ENCODE measurements around the gene CFAP119. TPM values are rescaled to one million over a fixed set of nuclear protein-coding genes. Genes with fewer than 3 reads are reported as not detected.

Gene CFAP119
- total and polyA plus RNA-seq, 2 experiments from 2014 or later, result 2.2 to 5.2 TPM

DNA sequence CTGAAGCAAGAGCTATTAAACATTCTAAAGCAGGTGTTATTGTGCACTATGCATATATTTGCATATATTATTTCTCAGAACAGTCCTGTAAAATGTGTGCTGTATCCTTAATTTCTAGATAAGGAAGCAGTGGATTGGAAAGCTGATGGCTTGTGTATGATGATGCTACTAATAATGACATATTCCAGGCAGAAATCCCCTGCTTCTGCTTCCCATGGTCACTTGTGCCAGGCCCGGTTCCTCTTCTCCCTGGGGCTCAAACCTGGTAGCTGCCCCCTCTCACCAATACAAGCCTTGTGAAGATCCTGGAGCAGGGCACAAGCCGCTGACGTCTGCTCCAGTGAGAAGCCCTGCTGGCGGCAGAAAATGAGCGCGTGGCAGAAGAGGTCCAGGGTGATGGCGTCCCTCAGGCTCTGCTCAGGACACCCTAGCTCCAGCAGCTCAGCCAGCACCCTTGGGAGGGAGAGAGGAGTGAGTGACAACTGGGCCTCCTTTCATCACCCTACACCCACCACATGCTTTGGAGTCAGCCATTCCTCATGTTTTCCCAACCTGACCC lies 1.8 kb downstream of the CFAP119 start:
- Mint-ChIP-seq H3K36me3 (ENCODE audit: low read depth) (peaks cover 40% of the 10 kb centered on the region), H3K9me3 (no peaks in the 10 kb centered on the region; the same call in 2 of the 3 replicates), H3K27ac (no peak overlapping the region), H3K4me1 (peaks cover 16% of the 10 kb centered on the region), H3K27me3 (ENCODE audit: insufficient read depth, low read depth, poor library complexity) (peaks cover 29% of the 10 kb centered on the region), H3K4me3 (peak overlapping the region; percentile 95)
- H3K9me2 ChIP-seq (ENCODE audit: insufficient read depth), result no peaks in the 10 kb centered on the region
- DNase-seq (ENCODE audit: low spot score), result no peak
- H3F3A ChIP-seq (replicated peaks; ENCODE audit: low read depth), result 0 out of 2 replicates have a peak, but pooled peaks cover 7% of the 10 kb centered on the region
- no peak overlapping the region for H3K27ac ChIP-seq (ENCODE audit: low read depth)
- H3K4me1 ChIP-seq (ENCODE audit: insufficient read depth), result peaks cover 6% of the 10 kb centered on the region; the same call in 1 of the 2 replicates
- TF ChIP-seq, protein P1, sequence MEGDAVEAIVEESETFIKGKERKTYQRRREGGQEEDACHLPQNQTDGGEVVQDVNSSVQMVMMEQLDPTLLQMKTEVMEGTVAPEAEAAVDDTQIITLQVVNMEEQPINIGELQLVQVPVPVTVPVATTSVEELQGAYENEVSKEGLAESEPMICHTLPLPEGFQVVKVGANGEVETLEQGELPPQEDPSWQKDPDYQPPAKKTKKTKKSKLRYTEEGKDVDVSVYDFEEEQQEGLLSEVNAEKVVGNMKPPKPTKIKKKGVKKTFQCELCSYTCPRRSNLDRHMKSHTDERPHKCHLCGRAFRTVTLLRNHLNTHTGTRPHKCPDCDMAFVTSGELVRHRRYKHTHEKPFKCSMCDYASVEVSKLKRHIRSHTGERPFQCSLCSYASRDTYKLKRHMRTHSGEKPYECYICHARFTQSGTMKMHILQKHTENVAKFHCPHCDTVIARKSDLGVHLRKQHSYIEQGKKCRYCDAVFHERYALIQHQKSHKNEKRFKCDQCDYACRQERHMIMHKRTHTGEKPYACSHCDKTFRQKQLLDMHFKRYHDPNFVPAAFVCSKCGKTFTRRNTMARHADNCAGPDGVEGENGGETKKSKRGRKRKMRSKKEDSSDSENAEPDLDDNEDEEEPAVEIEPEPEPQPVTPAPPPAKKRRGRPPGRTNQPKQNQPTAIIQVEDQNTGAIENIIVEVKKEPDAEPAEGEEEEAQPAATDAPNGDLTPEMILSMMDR (conservative IDR thresholded peaks at IDR 0.05; ENCODE audit: low read depth in 2 of 2), result no peak
- H2AFZ ChIP-seq, result no peak overlapping the region
- H3K27me3 ChIP-seq (ENCODE audit: insufficient read depth), result no peaks in the 10 kb centered on the region
- H3K36me3 ChIP-seq (ENCODE audit: insufficient read depth), result peaks cover 25% of the 10 kb centered on the region
- H3K79me2 ChIP-seq (replicated peaks; ENCODE audit: insufficient read depth), result peaks cover 24% of the 10 kb centered on the region
- no peak overlapping the region for H3K4me2 ChIP-seq
- peaks cover 20% of the 10 kb centered on the region for H4K20me1 ChIP-seq (replicated peaks; ENCODE audit: insufficient read depth)
- ATAC-seq, result no peak
- no peak overlapping the region for H3K4me3 ChIP-seq

DNA sequence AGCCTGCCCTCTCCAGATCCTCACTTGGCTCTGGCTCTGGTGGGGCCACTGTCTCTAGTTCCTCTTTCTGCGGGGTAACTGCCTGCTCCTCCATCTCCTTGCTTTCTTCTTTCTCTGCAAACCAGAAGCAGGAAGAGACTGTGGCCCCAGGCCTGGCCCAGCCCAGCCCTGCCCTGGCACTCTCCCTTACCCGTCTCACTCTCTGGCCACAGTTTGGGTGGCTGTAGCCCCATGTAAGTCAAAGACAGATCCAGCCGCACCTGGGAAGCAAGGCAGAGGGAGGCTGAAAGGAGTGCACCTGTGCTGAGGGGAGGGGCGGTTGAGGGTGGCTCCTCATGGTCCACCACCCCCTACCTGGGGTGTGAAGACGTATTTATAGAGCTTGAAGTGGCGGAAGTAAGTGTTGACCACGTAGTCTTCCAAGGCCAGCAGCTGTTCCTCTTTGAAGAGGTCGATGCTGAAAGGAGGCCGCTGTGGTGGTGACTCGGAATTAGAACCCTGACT lies 2.8 kb downstream of the CFAP119 start:
- Histone ChIP-seq H3K79me2 (replicated peaks; ENCODE audit: insufficient read depth) (peaks cover 17% of the 10 kb centered on the region), H3K27ac (ENCODE audit: low read depth) (no peak overlapping the region), H3F3A (replicated peaks; ENCODE audit: low read depth) (0 out of 2 replicates have a peak, but pooled peaks cover 7% of the 10 kb centered on the region), H3K4me3 (no peak overlapping the region), H3K36me3 (ENCODE audit: insufficient read depth) (peaks cover 15% of the 10 kb centered on the region), H3K9me2 (ENCODE audit: insufficient read depth) (no peaks in the 10 kb centered on the region), H4K20me1 (replicated peaks; ENCODE audit: insufficient read depth) (peaks cover 20% of the 10 kb centered on the region), H3K4me1 (ENCODE audit: insufficient read depth) (peaks cover 6% of the 10 kb centered on the region; the same call in 1 of the 2 replicates), H3K27me3 (ENCODE audit: insufficient read depth) (no peaks in the 10 kb centered on the region), H2AFZ (no peak overlapping the region), H3K4me2 (no peak overlapping the region)
- H3K27ac Mint-ChIP-seq, result no peak overlapping the region
- no peaks in the 10 kb centered on the region; the same call in 2 of the 3 replicates for H3K9me3 Mint-ChIP-seq
- DNase-seq (ENCODE audit: low spot score) (no peak), ATAC-seq (no peak)
- H3K4me3 Mint-ChIP-seq, result no peak overlapping the region
- TF ChIP-seq EZH2 (IDR thresholded peaks at IDR 0.05; ENCODE audit: low read depth, unreplicated experiment), result no peak
- TF ChIP-seq, protein P2, sequence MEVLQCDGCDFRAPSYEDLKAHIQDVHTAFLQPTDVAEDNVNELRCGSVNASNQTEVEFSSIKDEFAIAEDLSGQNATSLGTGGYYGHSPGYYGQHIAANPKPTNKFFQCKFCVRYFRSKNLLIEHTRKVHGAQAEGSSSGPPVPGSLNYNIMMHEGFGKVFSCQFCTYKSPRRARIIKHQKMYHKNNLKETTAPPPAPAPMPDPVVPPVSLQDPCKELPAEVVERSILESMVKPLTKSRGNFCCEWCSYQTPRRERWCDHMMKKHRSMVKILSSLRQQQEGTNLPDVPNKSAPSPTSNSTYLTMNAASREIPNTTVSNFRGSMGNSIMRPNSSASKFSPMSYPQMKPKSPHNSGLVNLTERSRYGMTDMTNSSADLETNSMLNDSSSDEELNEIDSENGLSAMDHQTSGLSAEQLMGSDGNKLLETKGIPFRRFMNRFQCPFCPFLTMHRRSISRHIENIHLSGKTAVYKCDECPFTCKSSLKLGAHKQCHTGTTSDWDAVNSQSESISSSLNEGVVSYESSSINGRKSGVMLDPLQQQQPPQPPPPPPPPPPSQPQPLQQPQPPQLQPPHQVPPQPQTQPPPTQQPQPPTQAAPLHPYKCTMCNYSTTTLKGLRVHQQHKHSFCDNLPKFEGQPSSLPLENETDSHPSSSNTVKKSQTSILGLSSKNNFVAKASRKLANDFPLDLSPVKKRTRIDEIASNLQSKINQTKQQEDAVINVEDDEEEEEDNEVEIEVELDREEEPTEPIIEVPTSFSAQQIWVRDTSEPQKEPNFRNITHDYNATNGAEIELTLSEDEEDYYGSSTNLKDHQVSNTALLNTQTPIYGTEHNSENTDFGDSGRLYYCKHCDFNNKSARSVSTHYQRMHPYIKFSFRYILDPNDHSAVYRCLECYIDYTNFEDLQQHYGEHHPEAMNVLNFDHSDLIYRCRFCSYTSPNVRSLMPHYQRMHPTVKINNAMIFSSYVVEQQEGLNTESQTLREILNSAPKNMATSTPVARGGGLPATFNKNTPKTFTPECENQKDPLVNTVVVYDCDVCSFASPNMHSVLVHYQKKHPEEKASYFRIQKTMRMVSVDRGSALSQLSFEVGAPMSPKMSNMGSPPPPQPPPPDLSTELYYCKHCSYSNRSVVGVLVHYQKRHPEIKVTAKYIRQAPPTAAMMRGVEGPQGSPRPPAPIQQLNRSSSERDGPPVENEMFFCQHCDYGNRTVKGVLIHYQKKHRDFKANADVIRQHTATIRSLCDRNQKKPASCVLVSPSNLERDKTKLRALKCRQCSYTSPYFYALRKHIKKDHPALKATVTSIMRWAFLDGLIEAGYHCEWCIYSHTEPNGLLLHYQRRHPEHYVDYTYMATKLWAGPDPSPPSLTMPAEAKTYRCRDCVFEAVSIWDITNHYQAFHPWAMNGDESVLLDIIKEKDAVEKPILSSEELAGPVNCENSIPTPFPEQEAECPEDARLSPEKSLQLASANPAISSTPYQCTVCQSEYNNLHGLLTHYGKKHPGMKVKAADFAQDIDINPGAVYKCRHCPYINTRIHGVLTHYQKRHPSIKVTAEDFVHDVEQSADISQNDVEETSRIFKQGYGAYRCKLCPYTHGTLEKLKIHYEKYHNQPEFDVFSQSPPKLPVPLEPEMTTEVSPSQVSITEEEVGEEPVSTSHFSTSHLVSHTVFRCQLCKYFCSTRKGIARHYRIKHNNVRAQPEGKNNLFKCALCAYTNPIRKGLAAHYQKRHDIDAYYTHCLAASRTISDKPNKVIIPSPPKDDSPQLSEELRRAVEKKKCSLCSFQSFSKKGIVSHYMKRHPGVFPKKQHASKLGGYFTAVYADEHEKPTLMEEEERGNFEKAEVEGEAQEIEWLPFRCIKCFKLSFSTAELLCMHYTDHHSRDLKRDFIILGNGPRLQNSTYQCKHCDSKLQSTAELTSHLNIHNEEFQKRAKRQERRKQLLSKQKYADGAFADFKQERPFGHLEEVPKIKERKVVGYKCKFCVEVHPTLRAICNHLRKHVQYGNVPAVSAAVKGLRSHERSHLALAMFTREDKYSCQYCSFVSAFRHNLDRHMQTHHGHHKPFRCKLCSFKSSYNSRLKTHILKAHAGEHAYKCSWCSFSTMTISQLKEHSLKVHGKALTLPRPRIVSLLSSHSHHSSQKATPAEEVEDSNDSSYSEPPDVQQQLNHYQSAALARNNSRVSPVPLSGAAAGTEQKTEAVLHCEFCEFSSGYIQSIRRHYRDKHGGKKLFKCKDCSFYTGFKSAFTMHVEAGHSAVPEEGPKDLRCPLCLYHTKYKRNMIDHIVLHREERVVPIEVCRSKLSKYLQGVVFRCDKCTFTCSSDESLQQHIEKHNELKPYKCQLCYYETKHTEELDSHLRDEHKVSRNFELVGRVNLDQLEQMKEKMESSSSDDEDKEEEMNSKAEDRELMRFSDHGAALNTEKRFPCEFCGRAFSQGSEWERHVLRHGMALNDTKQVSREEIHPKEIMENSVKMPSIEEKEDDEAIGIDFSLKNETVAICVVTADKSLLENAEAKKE (CRISPR knock-in tag; IDR thresholded peaks at IDR 0.05), result no peak
- TF ChIP-seq JUNB (IDR thresholded peaks at IDR 0.05; ENCODE audit: unreplicated experiment), result no peak
- no peak for TF ChIP-seq ZNF331 (CRISPR knock-in tag; IDR thresholded peaks at IDR 0.05; ENCODE audit: low read depth)
- TF ChIP-seq NANOG (IDR thresholded peaks at IDR 0.05; ENCODE audit: borderline replicate concordance), result no peak
- TF ChIP-seq, protein P1 (conservative IDR thresholded peaks at IDR 0.05; ENCODE audit: low read depth in 2 of 2), result no peak
- TF ChIP-seq EZH2phosphoT487 (IDR thresholded peaks at IDR 0.05; ENCODE audit: unreplicated experiment), result no peak
- no peak for TF ChIP-seq ZNF114 (CRISPR knock-in tag; IDR thresholded peaks at IDR 0.05)
- no peak for TF ChIP-seq POLR2AphosphoS5 (IDR thresholded peaks at IDR 0.05; ENCODE audit: low read depth)
- peaks cover 16% of the 10 kb centered on the region for H3K4me1 Mint-ChIP-seq
- peaks cover 35% of the 10 kb centered on the region for H3K36me3 Mint-ChIP-seq (ENCODE audit: low read depth)
- peaks cover 29% of the 10 kb centered on the region for H3K27me3 Mint-ChIP-seq (ENCODE audit: insufficient read depth, low read depth, poor library complexity)

Data from GM23338 (cell line).